Upper lobe of left lung (tissue), 6 donors: Measurements from ENCODE around the gene MS4A6E. TPM values are rescaled to one million over a fixed set of nuclear protein-coding genes. Genes with fewer than 3 reads are reported as not detected.
A peak's percentile ranks its signal among the peaks of the same experiment; 100 is the strongest.

ENCODE experiments used
- ATAC-seq, 2 donors: fragments of 200-7000 bp; cut with Tn5 transposase; one replicate each; pipeline ENCODE4 v1.9.1; 2022; ENCODE audit warnings: mild to moderate bottlenecking in 2 of 2, moderate library complexity in 2 of 2; ENCODE audit not compliant: low FRiP score in 2 of 2
- DNase-seq, 2 donors: peaks; one replicate each; pipeline ENCODE4 v3.0.0-alpha.2; 2019 to 2020
- H3K27ac ChIP-seq, 4 donors: fragments of 200-600 bp; sonication (generic); one replicate each; pipeline ENCODE4 v1.5.1; 2016 to 2019
- H3K27me3 ChIP-seq, 4 donors: fragments of 200-600 bp; sonication (generic); one replicate each; pipeline ENCODE4 v1.5.1; 2017 to 2019
- H3K36me3 ChIP-seq, 4 donors: fragments of 200-600 bp; sonication (generic); one replicate each; pipeline ENCODE4 v1.5.1; 2016 to 2019
- H3K4me1 ChIP-seq, 4 donors: fragments of 200-600 bp; sonication (generic); one replicate each; pipeline ENCODE4 v1.5.1; 2018 to 2019
- H3K4me3 ChIP-seq, 4 donors: fragments of 200-600 bp; sonication (generic); one replicate each; pipeline ENCODE4 v1.5.1; 2017 to 2019; ENCODE audit warnings: mild to moderate bottlenecking in 2 of 4, moderate library complexity in 1 of 4
- H3K9me3 ChIP-seq, 4 donors: fragments of 200-600 bp; sonication (generic); one replicate each; pipeline ENCODE4 v1.5.1; 2018 to 2019
- EP300 ChIP-seq, 4 donors: sonication (generic); formaldehyde crosslinking; IDR thresholded peaks; one replicate each; pipeline ENCODE4 v1.5.1; 2017; ENCODE audit warnings: antibody characterized with exemption in 4 of 4, control low read depth in 2 of 4
- POLR2A ChIP-seq, 4 donors: fragments of 450-650 bp; IDR thresholded peaks; one replicate each; pipeline ENCODE4 v1.5.1; 2016 to 2017; ENCODE audit warnings: antibody characterized with exemption in 4 of 4, mild to moderate bottlenecking in 2 of 4
- POLR2AphosphoS5 ChIP-seq, 2 donors: sonication (generic); formaldehyde crosslinking; IDR thresholded peaks; one replicate each; pipeline ENCODE4 v1.5.1; 2017; ENCODE audit warnings: antibody characterized with exemption in 2 of 2
- WGBS, 2 donors: methylation state at CpG; one replicate each; pipeline ENCODE4 v1.1.5; 2017 to 2018; 5-methylcytosine and 5-hydroxymethylcytosine counted together
- total RNA-seq, 6 donors: library from RNA; depleted of rRNA in 4 of 6; stranded (reverse); fragments of >200 nt in 4 of 6; gene quantifications; one replicate each; pipeline versions ENCODE4 v1.1.0 to v1.2.1, GENCODE V29; 2016 to 2021
- TF ChIP-seq, protein P1 (sequence below), 6 experiments: fragments of 450-650 bp in 4 of 6; fragments of 200-600 bp in 2 of 6; sonication (generic) in 2 of 6; IDR thresholded peaks; one replicate each; pipeline ENCODE4 v1.5.1; 2016 to 2019; ENCODE audit warnings: antibody characterized with exemption in 6 of 6
- donor health status: DM: no; HTN: no; CAD: no; lungs with moderate emphysema.
- donor health status: DM: no; HTN: yes; CAD: no; lungs with severe emphysema.

The MS4A6E gene
- total RNA-seq, 6 donors from 2014 or later: 9.4 TPM; not detected in 5

DNA sequence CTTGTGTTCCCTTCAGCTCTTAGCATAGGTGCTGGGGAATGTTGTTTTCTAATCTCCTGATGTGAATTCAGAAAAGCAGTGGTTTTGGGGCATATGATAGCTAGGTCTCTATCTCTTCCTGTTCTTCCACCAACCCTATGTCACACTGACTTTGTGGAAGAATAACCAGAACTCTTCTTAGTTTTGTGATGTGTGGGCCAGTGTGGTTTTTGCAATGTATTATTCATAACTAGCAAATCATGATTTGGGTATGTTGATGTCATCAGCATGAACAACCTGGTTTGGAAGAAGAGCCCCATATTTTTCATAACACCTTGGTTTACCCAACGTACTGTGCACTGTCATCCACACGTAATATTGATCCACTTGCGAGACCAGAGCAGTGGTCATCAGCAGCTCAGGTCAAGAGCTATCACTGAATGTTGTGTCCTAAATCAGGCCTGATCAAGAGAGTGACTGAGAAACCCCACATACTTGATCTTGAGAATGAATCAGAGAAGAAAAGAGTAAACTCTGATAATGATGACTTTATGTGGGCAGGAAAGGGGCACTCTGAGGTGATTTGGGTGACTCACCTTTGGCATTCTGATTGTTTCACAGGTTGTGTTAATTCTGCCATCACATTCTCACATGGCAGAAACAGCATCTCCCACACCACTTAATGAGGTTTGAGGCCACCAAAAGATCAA is 19.4 kb upstream of the MS4A6E start:
- Histone ChIP-seq H3K36me3 (no peaks in the 10 kb centered on the region), H3K4me3 (no peak overlapping the region), H3K27ac (no peak overlapping the region), H3K4me1 (no peaks in the 10 kb centered on the region), H3K27me3 (no peaks in the 10 kb centered on the region), H3K9me3 (no peaks in the 10 kb centered on the region)
- WGBS, 2 donors: 77 to 98% methylated on average over 3 of the region's 3 CpGs
- no peak for ATAC-seq
- TF ChIP-seq POLR2AphosphoS5 (IDR thresholded peaks at IDR 0.05) (no peak), POLR2A (IDR thresholded peaks at IDR 0.05) (no peak)
- TF ChIP-seq, protein P1, sequence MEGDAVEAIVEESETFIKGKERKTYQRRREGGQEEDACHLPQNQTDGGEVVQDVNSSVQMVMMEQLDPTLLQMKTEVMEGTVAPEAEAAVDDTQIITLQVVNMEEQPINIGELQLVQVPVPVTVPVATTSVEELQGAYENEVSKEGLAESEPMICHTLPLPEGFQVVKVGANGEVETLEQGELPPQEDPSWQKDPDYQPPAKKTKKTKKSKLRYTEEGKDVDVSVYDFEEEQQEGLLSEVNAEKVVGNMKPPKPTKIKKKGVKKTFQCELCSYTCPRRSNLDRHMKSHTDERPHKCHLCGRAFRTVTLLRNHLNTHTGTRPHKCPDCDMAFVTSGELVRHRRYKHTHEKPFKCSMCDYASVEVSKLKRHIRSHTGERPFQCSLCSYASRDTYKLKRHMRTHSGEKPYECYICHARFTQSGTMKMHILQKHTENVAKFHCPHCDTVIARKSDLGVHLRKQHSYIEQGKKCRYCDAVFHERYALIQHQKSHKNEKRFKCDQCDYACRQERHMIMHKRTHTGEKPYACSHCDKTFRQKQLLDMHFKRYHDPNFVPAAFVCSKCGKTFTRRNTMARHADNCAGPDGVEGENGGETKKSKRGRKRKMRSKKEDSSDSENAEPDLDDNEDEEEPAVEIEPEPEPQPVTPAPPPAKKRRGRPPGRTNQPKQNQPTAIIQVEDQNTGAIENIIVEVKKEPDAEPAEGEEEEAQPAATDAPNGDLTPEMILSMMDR (IDR thresholded peaks at IDR 0.05): no peak
- no peak for DNase-seq

DNA sequence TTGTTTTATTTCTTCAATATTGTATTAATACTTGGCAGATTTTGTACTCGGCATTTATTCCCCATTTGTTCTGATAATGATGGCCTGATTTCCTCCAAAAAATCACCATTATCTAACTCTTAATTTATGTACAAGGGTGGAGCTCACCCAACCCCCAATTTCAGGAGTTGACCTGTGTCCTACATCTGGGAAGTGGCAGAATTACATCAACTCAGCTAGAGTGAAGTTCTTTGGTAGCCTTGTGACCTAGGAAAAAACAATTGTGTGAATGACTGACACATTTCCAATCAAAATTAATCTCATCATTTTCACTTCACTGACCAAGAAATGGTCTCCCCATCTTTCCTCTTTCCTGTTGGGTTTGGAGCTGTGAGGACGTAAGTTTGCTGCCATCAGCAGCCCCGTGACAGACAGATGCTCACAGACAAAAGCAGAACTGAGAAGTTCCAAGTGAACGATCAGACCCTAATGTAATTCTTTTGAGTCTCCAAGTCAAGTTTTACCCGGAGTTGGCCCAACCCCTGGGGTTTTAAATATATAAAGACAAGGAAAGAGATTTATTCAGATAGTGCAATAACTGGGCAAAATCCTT is 16.6 kb upstream of the MS4A6E start:
- TF ChIP-seq POLR2A (IDR thresholded peaks at IDR 0.05) (peak in 1 of 4 donors; percentile 31), EP300 (IDR thresholded peaks at IDR 0.05) (peak in 1 of 4 donors; percentile 75), POLR2AphosphoS5 (IDR thresholded peaks at IDR 0.05) (peak in 1 of 2 donors; percentile 7)
- TF ChIP-seq, protein P1 (IDR thresholded peaks at IDR 0.05): no peak
- no peaks in the 10 kb centered on the region for H3K27me3 ChIP-seq
- H3K27ac ChIP-seq: peak overlapping the region in 2 of 4 donors; percentile 24 to 58
- no peaks in the 10 kb centered on the region for H3K9me3 ChIP-seq
- peak in 1 of 2 donors; percentile 50 for DNase-seq
- H3K4me1 ChIP-seq: no peaks in the 10 kb centered on the region
- H3K36me3 ChIP-seq: no peaks in the 10 kb centered on the region
- ATAC-seq: peak in 1 of 2 donors; percentile 84
- 58 to 67% methylated on average over 4 to 5 of the region's 5 CpGs for WGBS, 2 donors
- H3K4me3 ChIP-seq: no peak overlapping the region

DNA sequence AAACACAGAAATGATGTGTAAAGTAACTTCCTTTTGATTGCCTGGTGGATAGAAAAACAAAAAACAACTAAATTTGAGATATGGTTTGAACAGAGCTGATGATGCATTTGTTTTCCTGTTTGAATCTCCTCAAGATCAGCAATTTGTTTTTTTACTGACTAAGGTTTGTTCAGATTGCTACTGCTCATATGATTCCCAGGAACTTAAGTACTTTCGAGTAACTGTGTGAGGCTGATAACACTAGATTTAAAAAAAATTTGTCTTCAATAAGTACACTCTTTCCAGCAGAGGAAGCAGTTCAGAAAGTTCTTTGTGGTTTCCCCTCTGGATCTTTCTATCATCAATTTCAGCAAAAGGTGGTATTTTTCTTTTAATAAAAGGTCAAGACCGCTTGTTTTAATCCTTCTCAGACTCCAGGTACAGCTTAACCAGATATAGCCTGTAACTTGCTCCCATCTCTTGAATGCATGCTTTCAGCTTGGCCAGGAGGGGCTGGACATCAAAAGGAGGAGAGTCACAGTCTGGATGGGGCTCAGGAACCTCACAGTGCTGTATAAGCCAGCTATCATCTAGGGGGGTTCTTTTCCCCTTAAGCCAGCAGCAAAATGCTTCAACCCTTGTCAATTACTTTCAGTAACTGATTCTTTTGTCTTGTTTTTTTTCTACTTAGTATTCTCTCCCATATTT is 12.3 kb upstream of the MS4A6E start:
- Histone ChIP-seq H3K36me3 (no peaks in the 10 kb centered on the region), H3K9me3 (peaks cover 0 to 9% (median 3%) of the 10 kb centered on the region in 4 donors), H3K27ac (peak overlapping the region in 1 of 4 donors; percentile 66), H3K27me3 (no peaks in the 10 kb centered on the region), H3K4me3 (no peak overlapping the region), H3K4me1 (no peaks in the 10 kb centered on the region)
- peak in 1 of 4 donors; percentile 20 for TF ChIP-seq POLR2A (IDR thresholded peaks at IDR 0.05)
- TF ChIP-seq, protein P1 (IDR thresholded peaks at IDR 0.05): no peak
- no peak for DNase-seq
- 34 to 62% methylated on average over 2 of the region's 2 CpGs for WGBS, 2 donors
- no peak for ATAC-seq

DNA sequence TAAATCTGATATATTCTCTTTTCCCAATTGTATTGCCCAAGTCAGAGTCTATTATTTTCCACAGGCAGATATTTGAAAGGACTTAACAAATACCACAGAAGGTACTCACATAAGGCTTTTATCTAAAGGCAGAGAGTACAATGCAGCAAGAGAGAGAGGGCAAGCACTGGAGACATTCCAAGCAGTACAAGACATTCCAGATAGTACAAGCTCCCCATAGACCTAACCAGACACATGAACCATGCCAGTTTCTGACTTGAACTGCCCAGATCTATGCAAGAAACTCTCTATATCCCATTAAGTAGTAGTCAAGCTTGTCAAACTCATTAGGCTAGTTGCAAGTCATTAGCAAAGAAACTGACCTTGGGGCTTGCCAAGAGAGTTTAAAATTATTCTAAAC is 11.2 kb upstream of the MS4A6E start:
- no peaks in the 10 kb centered on the region for H3K36me3 ChIP-seq
- H3K4me1 ChIP-seq: no peaks in the 10 kb centered on the region
- ATAC-seq (no peak), DNase-seq (no peak)
- no peak for TF ChIP-seq POLR2AphosphoS5 (IDR thresholded peaks at IDR 0.05)
- TF ChIP-seq, protein P1 (IDR thresholded peaks at IDR 0.05): no peak
- no peak overlapping the region for H3K27ac ChIP-seq
- H3K4me3 ChIP-seq: no peak overlapping the region
- peaks cover 0 to 20% (median 3%) of the 10 kb centered on the region in 4 donors for H3K9me3 ChIP-seq
- H3K27me3 ChIP-seq: no peaks in the 10 kb centered on the region
